ENCODE measurements around the gene PCGF3.
"Not testable (repeated sequence)": the region's sequence is repeated elsewhere in the genome, so short reads cannot be mapped to it uniquely, and the experiment has no call there.

The PCGF3 gene

GRCh38 chr4:787561-787981 is 81.9 kb downstream of the PCGF3 start:
- DNase-seq, result no peak

DNA sequence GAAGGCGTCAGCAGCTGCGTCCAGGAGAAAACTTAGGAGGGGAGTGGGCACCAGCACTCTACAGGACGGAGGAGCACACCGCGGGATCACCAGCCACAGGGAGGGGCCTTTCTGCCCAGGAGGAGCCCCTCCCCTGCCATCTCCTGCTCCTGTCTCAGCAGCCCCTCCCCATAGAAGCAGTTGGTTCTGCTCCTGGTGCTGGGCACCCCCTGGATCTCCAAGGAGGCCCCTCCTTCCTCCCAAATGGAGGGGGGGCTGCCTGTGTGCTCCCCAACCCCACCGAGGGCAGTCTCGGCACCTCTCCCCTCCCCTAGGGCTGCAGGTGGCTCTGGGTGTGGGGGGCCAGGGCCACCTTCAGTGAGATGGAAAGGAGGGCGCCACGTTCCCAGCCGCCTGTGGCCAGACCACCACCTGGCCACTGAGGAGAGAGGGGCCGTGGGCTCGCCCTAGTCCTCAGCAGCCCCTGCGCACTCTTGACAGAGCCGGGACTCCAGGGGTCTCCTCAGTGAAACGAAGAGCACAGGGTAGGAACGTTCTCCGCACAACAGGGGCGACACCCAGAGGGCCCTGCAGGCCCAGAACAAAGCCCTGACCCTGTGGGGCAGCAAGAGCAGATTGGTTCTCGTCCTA is 82.5 kb downstream of the PCGF3 start:
- DNase-seq, result no peak

GRCh38 chr4:788636-789297 is 83.1 kb downstream of the PCGF3 start:
- DNase-seq, result no peak

DNA sequence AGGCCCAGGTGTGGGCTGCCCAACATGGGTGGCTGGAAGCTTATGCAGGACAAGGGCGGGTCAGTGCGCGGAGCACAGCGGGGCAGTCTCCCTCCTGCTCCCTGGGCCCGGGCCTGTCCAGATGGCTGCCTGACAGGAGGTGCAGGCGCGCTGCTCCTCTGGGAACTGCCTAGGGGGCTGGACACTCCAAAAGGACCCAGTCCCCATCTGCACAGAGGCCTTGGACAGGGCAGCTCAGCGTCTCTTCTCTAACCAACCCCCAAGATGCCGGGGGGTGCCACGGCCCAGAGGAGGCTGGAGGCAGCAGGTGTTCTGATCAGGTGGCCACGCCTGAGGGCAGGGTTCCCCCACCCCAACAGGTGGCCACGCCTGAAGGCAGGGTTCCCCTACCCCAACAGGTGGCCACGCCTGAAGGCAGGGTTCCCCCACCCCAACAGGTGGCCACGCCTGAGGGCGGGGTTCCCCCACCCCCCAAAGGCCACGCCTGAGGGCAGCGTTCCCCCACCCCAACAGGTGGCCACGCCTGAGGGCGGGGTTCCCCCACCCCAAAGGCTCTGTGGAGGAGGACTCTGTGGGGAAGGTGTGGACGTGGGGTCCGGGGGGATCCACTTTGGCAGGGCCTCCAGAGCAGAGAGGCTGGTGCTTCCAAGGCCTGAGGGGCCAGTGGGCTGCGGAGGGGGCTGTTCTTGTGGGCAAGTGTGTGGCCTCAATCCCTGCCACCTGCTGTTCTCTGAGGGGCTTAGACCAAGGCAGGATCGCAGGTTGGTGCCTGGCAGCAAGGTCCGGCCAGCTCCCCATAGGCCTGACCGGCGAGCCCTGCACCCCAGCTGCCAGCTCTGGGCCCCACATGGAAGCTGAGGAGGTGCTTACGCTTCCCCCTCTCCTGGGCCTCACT is 84.2 kb downstream of the PCGF3 start:
- no peak for DNase-seq

GRCh38 chr4:790466-790820 is 84.8 kb downstream of the PCGF3 start:
- DNase-seq, result no peak

GRCh38 chr4:791252-791897 is 85.7 kb downstream of the PCGF3 start:
- DNase-seq, result no peak

DNA sequence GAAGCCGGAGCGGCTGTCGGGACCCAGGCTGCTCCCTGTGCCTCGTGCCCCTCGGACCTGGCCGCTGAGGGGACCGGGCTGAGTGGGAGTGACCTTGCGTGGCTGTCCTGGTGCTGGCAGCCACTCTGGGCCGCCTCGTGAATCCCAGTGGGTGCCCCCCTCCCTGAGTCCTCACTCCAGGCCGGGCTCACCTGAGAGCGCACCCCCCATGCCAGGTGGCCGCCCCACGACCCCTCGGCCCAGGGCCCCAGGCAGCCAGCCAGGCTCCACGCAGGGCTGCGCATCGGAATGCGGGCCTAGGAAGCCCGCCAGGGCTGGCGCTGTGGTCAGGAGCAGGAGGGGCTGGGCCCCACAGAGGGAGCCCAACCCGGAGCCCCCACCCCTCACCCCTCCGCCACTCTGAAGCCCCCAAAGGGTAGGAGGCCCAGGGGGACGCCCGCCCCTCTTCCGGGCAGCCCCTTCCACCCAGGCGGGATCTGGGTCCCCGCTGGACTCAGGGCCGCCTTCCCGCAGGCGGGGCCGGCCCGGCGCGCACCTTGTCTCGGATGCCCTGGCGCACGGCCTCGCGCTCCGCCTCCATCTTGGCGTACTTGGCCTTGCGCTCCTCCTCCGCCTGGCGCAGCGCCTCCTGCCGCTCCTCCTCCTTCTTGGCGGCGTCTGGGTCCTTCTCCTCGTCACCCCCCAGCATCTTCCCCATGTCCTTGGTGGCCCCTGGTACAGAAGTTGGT is 86.4 kb downstream of the PCGF3 start:
- no peak for DNase-seq

- no peak for DNase-seq
Observed at GRCh38 chr4:792626-793092, 87.0 kb downstream of the PCGF3 start.

DNA sequence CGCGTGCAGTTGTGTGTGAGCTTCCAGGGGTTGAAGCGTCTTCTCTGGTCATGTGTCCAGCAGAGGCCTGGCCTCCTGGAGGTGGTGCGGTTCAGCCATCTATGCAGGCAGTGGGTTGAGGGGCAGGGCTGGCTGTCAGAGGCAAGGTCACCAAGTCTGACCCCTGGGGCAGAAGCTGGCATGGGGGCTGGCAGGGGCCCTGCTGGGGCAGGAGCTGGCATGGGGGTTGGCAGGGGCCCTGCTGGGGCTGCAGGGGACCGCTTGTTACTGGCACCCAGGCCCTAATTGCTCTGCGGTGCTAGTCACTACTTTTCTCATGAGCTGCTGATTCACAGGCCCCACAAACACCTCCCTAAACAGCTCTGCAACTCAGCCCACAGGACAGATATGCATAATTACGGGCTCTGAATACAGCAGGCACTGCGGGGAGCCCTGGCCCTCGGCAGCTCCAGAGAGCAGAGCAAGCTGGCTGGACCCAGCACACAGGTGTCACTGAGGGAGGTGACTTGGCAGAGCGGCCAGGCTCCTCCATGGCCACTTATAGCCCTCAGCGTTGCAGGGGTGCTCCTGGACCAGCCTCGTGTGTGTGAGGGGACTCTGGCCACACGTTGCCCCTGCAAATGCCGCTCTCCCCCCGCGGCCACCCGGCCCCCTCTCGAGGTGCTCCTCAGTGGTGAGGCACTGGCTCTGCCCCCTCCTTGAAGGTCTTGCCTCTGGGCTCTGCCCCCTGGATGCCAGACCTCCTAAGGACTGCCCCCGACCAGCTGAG is 87.6 kb downstream of the PCGF3 start:
- no peak for DNase-seq

DNA sequence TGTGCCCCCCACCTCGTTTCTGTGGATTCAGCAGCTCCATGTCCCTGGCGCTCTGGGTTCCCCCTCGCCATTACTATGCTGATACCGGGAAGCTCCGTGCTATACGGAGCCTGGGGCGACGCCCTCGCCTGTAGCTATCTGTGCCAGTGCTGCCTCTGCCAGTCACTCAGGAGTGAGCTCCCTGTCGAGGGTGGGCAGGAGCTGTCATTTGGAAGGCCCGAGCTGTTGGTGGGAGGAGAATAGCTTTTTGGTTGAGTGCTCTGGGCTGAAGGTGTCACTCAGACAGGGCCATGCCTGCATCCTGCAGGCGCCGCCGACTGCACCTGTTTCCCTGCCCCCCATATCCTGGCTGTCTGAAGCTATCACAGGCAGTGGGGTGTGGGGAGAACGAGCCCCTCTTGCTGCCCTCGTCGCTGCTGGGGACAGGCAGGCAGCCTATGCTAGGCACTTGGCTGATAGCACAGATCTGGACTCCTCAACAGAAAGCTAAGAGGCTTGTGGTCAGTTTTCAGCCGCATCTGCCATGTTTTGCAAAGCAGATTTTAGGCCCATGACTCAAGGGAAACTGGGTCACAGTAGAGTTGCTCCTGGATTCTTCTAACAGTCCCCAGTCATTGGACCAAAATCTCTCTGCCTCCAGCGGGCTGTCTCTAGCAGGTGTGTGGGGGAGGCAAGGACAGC is 88.4 kb downstream of the PCGF3 start:
- peak; percentile 41 for DNase-seq

DNA sequence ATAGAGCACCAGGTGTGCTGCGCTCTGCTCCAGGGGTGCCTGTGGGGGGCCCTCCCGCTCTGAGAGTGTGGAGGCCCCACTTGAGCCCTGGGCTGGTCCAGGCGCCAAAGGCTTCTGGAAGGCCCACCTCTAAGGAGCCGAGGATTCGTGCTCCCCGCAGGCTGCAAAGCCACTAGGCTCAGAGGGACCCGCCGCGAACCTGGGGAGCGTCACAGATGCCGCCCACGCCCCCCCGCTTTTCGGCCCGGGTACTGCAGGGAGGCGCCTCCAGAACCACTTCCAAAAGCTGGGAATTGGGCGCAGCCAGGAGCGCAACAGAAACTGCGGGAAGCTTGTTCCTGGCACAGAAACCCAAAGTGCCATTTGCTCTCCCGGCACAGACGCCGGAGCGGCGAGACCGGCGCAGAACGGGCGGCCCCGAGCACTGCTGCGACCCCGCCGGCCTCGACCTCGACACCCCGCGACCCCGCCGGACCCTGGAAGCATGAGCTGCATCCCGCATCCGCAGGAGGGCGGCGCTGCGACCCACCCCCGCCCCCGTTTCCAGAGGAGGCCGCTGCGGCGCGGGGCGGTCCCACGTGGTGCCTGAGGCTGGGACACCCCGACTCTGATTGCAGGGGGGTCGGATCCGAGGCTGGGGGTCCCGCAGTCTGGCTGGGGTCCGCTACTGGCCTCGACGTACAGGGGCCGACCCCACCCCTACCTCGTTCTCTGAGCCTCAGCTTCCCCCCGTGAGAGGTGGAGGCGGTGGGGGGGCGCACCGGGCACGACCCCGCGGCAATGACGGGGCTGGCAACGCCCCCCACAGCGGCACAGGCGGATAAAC is 89.5 kb downstream of the PCGF3 start:
- DNase-seq, result no peak

GRCh38 chr4:795726-796119 is 90.1 kb downstream of the PCGF3 start:
- no peak for DNase-seq

DNA sequence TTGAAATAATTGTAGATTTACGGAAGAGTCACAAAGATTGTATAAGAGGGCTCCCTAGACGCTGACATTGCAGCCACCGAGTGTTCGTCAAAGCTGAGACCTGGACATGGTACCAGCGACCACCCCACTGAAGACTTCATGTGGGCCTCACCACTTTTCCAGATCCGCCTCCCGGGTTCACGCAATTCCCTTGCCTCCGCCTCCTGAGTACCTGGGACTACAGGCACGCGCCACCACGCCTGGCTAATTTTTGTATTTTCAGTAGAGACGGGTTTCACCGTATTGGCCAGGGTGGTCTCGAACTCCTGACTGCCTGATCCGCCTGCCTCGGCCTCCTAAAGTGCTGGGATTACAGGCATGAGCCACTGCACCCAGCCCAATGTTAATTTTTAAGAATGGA is 90.6 kb downstream of the PCGF3 start:
- DNase-seq, result no peak

- no peak for DNase-seq
Observed at GRCh38 chr4:797066-797465, 91.4 kb downstream of the PCGF3 start.

DNA sequence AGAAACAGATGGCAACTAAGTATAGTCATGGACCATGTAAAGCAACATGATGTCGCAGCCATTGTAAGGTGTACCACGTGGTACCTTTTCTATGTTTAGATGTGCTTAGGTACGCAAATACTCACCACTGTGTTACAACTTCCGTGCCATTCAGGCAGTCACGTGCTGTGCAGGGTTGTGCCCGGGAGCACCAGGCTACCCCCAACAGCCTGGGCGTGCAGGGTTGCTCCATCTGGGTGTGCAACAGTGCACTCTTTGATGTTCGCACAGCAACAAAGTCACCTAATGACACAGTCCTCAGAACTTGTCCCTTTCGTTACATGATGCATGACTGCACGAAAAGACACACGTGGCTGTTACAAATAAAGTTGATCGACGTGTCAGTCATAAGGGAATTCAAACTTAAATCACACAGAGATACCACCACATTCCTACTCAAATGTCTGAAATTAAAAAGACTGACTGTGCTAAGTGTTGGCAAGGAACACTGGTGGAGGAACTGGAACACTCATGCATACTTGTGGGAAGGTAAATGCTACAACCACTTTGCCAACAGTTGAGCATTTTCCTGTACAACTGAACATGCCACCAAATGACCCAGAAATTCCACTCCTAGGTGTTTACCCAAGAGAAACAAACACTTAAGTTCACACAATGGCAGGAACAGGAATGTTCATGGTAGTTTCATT is 95.9 kb downstream of the PCGF3 start:
- no peak for DNase-seq

DNA sequence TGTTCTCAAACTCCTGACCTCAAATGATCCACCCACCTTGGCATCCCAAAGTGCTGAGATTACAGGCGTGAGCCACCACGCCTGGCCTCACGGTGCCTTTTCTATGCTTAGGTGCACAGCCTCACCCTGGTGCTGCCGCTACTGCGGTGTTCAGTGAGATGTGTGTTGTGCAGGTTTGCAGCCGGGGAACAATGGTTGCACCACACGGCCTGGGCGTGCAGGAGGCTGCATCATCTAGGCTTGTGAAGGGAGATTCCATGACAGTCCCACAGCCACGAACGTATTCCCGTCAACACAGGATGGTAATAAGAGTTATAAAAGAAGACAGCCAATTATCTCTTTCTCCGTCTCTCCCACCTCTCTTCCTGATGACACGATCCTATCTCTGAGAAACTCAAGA is 98.3 kb downstream of the PCGF3 start:
- no peak for DNase-seq

DNA sequence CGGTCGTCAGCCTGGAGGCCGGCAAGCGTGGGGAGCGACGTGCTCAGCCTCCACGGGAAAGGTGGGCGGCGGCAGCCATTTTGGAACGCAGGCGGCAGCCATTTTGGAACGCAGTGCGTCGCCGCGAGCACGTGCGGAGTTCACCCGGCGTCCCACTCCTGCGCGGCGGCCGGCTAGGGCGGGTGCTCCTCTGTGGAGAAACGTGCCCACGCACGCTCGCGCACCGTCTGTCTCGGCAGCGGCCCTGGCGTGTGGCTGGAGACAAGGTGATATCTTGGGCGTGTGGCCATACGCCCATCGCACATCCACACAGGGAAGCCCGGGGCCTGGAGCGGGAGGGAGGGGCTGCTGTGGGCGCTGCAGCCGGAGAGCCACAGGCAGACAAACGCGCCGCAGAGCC is 99.2 kb downstream of the PCGF3 start:
- DNase-seq, result no peak

GRCh38 chr4:806979-807378 is 101.3 kb downstream of the PCGF3 start:
- not testable (repeated sequence) for DNase-seq

- no peak for DNase-seq
Observed at GRCh38 chr4:807792-808191, 102.2 kb downstream of the PCGF3 start.
